Psoas muscle (tissue), 8 donors: ENCODE measurements around the gene TNFSF13. TPM values are rescaled to one million over a fixed set of nuclear protein-coding genes. Genes with fewer than 3 reads are reported as not detected.

Experiments
- ATAC-seq, 4 donors: fragments of 200-7000 bp; cut with Tn5 transposase; one replicate each; pipeline ENCODE4 v1.9.1; 2020; ENCODE audit warnings: moderate library complexity in 3 of 4, mild to moderate bottlenecking in 2 of 4
- DNase-seq, 2 donors: peaks; one replicate each; pipeline ENCODE4 v3.0.0-alpha.2; 2020
- H3K27ac ChIP-seq: fragments of 200-600 bp; one replicate; pipeline ENCODE4 v1.8.0; 2022
- H3K27me3 ChIP-seq, 3 donors: fragments of 200-600 bp in 1 of 3; one replicate each; pipeline versions ENCODE4 v1.6.1 to v1.8.0; 2013 to 2022; ENCODE audit warnings: low read length in 2 of 3, mild to moderate bottlenecking in 2 of 3, moderate library complexity in 1 of 3; ENCODE audit not compliant: insufficient read depth in 3 of 3
- H3K36me3 ChIP-seq, 2 donors: fragments of 200-600 bp in 1 of 2; one replicate each; pipeline versions ENCODE4 v1.6.1 to v1.8.0; 2013 to 2022; ENCODE audit warnings: low read depth in 1 of 2, mild to moderate bottlenecking in 1 of 2, moderate library complexity in 1 of 2; ENCODE audit not compliant: insufficient read depth in 1 of 2
- H3K4me1 ChIP-seq: fragments of 200-600 bp; one replicate; pipeline ENCODE4 v1.8.0; 2022
- H3K4me3 ChIP-seq: fragments of 200-600 bp; one replicate; pipeline ENCODE4 v1.8.0; 2022; ENCODE audit warnings: mild to moderate bottlenecking
- H3K9me3 ChIP-seq: fragments of 200-600 bp; one replicate; pipeline ENCODE4 v1.8.0; 2022
- CTCF ChIP-seq: fragments of 200-600 bp; IDR thresholded peaks from one replicate; pipeline ENCODE4 v1.8.0; 2022; ENCODE audit warnings: antibody characterized with exemption
- WGBS, 3 donors: extraction: QIAGEN DNeasy Blood & Tissue Kit; methylation state at CpG; one replicate each; pipeline versions ENCODE4 v1.1.6 to v1.1.7; 2013; 5-methylcytosine and 5-hydroxymethylcytosine counted together
- intact Hi-C, 2 donors: fragments of 100-400 bp; cut with DNase I; formaldehyde crosslinking; loops; one replicate each; pipeline versions ENCODE4 v1.11.0 to v1.14.2; 2022
- polyA plus RNA-seq, 3 donors: library from polyadenylated mRNA; stranded (reverse); fragments of 200-250 nt; gene quantifications; one replicate each; pipeline ENCODE4 v1.2.3, GENCODE V29; 2013
- total RNA-seq, 4 donors: library from RNA; stranded (reverse); fragmentation: NEBNext Ultra II Directional in 2 of 4; extraction: Animal tissue kit (Norgen Biotek cat#: 25700) in 2 of 4; gene quantifications; one replicate each; pipeline versions ENCODE4 v1.2.1 to v1.2.4, GENCODE V29; 2021 to 2023
- donor health status: healthy with polysubstance abuse.
- donor health status: DM: no; HTN: no; CAD: no; lungs with moderate emphysema.
- donor health status: Bipolar disorder and iron deficiency.
- donor health status: healthy.
- donor health status: DM: yes; HTN: yes; CAD: no.
- donor health status: DM: no; HTN: no; CAD: no.
- donor health status: DM: no; HTN: no; CAD: no.
- donor health status: DM: yes; HTN: yes; CAD: no.

TNFSF13 gene
- total and polyA plus RNA-seq, 7 donors: 2.8 to 5.4 (median 4.0) TPM

- intact Hi-C loops: no loop called here
- Histone ChIP-seq H3K36me3 (no peaks in the 10 kb centered on the region), H3K27me3 (no peaks in the 10 kb centered on the region), H3K27ac (no peak overlapping the region), H3K4me1 (no peaks in the 10 kb centered on the region), H3K9me3 (no peaks in the 10 kb centered on the region), H3K4me3 (no peak overlapping the region)
- TF ChIP-seq CTCF: peak; percentile 33
- DNase-seq: no peak
- 35 to 39% (median 37%) methylated on average over 10 of the region's 10 CpGs for WGBS, 3 donors
- ATAC-seq: peak in 3 of 4 donors; percentile 33 to 42 (median 37)
Observed at GRCh38 chr17:7523033-7523432, 35.5 kb upstream of the TNFSF13 start.

- TF ChIP-seq CTCF: no peak
- intact Hi-C loops: no loop called here
- Histone ChIP-seq H3K9me3 (peaks cover 12% of the 10 kb centered on the region), H3K36me3 (no peaks in the 10 kb centered on the region), H3K27me3 (no peaks in the 10 kb centered on the region), H3K4me1 (no peaks in the 10 kb centered on the region), H3K4me3 (no peak overlapping the region), H3K27ac (no peak overlapping the region)
- DNase-seq: no peak
- no peak for ATAC-seq
Observed at GRCh38 chr17:7528842-7529241, 29.7 kb upstream of the TNFSF13 start.

GRCh38 chr17:7530023-7530900 is 28.3 kb upstream of the TNFSF13 start:
- Histone ChIP-seq H3K27ac (no peak overlapping the region), H3K27me3 (no peaks in the 10 kb centered on the region), H3K36me3 (no peaks in the 10 kb centered on the region), H3K4me1 (no peaks in the 10 kb centered on the region), H3K4me3 (no peak overlapping the region), H3K9me3 (peaks cover 12% of the 10 kb centered on the region)
- intact Hi-C loops: no loop called here
- no peak for DNase-seq
- ATAC-seq: no peak
- 86 to 92% (median 90%) methylated on average over 5 to 6 of the region's 6 CpGs for WGBS, 3 donors
- TF ChIP-seq CTCF: no peak

GRCh38 chr17:7538050-7538449 is 20.5 kb upstream of the TNFSF13 start:
- H3K4me3 ChIP-seq: no peak overlapping the region
- no peaks in the 10 kb centered on the region for H3K36me3 ChIP-seq
- no peak for TF ChIP-seq CTCF
- ATAC-seq (no peak), DNase-seq (no peak)
- 72 to 89% (median 81%) methylated on average over 3 of the region's 3 CpGs for WGBS, 3 donors
- H3K27me3 ChIP-seq: no peaks in the 10 kb centered on the region
- no peak overlapping the region for H3K27ac ChIP-seq
- no peaks in the 10 kb centered on the region for H3K9me3 ChIP-seq
- no peaks in the 10 kb centered on the region for H3K4me1 ChIP-seq
- intact Hi-C loops: no loop called here
